ENCODE results near the gene PCP4L1.

Gene PCP4L1

DNA sequence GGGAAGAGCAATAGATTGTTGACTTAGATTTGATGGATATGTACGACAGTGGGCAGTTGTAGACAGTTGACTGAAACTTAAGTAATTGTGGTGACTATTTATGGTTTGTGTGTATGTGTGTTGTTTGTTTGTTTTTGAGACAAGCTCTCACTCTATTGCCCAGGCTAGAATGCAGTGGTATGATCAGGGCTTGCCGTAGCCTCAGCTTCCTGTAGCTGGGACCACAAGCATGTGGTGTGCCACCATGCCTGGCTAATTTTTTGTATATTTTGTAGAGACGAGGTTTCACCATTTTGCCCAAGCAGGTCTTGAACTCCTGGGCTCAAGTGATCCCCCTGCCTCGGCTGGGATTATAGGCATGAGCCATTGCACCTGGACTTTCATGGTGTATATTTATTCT is 65.5 kb downstream of the PCP4L1 start:
- H3K9me3 ChIP-seq (ENCODE audit: control insufficient read depth, low read length), result no peaks in the 10 kb centered on the region
- H3K27me3 ChIP-seq (ENCODE audit: control insufficient read depth, insufficient read depth, low read length), result no peaks in the 10 kb centered on the region
- no peak overlapping the region for H3K4me2 ChIP-seq (ENCODE audit: low read length)
- H3K9ac ChIP-seq, result no peak overlapping the region
- H3K4me1 ChIP-seq, result no peaks in the 10 kb centered on the region
- TF ChIP-seq, protein P1, sequence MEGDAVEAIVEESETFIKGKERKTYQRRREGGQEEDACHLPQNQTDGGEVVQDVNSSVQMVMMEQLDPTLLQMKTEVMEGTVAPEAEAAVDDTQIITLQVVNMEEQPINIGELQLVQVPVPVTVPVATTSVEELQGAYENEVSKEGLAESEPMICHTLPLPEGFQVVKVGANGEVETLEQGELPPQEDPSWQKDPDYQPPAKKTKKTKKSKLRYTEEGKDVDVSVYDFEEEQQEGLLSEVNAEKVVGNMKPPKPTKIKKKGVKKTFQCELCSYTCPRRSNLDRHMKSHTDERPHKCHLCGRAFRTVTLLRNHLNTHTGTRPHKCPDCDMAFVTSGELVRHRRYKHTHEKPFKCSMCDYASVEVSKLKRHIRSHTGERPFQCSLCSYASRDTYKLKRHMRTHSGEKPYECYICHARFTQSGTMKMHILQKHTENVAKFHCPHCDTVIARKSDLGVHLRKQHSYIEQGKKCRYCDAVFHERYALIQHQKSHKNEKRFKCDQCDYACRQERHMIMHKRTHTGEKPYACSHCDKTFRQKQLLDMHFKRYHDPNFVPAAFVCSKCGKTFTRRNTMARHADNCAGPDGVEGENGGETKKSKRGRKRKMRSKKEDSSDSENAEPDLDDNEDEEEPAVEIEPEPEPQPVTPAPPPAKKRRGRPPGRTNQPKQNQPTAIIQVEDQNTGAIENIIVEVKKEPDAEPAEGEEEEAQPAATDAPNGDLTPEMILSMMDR (IDR thresholded peaks at IDR 0.05), result no peak
- H3K79me2 ChIP-seq, result no peaks in the 10 kb centered on the region
- no peak overlapping the region for H3K27ac ChIP-seq
- H3K4me3 ChIP-seq (ENCODE audit: low read depth, low read length), result no peak overlapping the region
- H2AFZ ChIP-seq, result no peak overlapping the region
- H3K36me3 ChIP-seq (ENCODE audit: control insufficient read depth, insufficient read depth, low read length), result no peaks in the 10 kb centered on the region

DNA sequence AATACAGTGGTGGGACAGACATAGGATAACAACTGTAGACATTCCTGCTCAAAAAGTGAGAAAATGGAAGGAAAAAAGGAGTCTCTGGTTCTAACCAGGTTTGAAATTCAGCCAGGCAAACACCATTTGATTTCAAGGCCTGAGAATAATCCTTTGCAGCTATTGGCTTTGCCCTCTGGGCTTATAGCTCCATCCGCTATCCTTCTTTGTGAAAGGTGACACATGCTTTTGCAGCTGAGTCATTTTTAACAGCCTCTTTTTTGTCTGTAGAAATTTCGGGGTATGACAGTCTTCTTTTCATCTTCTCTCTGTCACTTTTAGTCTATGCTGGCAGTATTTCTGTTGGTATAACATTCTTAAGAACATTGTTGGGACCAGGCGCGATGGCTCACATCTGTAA is 71.8 kb downstream of the PCP4L1 start:
- H3K79me2 ChIP-seq, result no peaks in the 10 kb centered on the region
- no peaks in the 10 kb centered on the region for H3K36me3 ChIP-seq (ENCODE audit: control insufficient read depth, insufficient read depth, low read length)
- no peak overlapping the region for H3K27ac ChIP-seq
- H3K4me1 ChIP-seq, result no peaks in the 10 kb centered on the region
- no peak overlapping the region for H3K4me3 ChIP-seq (ENCODE audit: low read depth, low read length)
- no peaks in the 10 kb centered on the region for H3K27me3 ChIP-seq (ENCODE audit: control insufficient read depth, insufficient read depth, low read length)
- H3K9ac ChIP-seq, result no peak overlapping the region
- TF ChIP-seq, protein P1 (IDR thresholded peaks at IDR 0.05), result no peak
- no peaks in the 10 kb centered on the region for H3K9me3 ChIP-seq (ENCODE audit: control insufficient read depth, low read length)
- no peak overlapping the region for H3K4me2 ChIP-seq (ENCODE audit: low read length)
- H2AFZ ChIP-seq, result no peak overlapping the region

DNA sequence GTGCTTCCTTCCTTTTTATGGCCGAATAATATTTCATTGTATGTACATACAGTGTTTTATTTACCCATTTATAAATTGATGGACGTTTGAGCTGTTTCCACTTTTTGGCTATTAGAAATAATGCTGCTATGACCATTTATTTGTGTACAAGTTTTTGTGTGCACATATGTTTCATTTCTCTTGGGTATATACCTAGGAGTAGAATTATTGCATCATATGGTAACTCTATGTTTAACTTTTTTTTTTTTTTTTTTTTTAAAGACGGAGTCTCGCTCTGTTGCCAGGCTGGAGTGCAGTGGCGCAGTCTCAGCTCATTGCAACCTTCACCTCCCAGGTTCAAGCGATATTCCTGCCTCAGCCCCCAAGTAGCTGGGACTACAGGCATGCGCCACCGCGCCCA is 74.6 kb downstream of the PCP4L1 start:
- Histone ChIP-seq H3K4me3 (ENCODE audit: low read depth, low read length) (no peak overlapping the region), H3K27me3 (ENCODE audit: control insufficient read depth, insufficient read depth, low read length) (no peaks in the 10 kb centered on the region), H3K4me1 (no peaks in the 10 kb centered on the region), H2AFZ (no peak overlapping the region), H3K27ac (no peak overlapping the region), H3K9ac (no peak overlapping the region), H3K4me2 (ENCODE audit: low read length) (no peak overlapping the region), H3K9me3 (ENCODE audit: control insufficient read depth, low read length) (no peaks in the 10 kb centered on the region), H3K36me3 (ENCODE audit: control insufficient read depth, insufficient read depth, low read length) (no peaks in the 10 kb centered on the region), H3K79me2 (no peaks in the 10 kb centered on the region)
- TF ChIP-seq, protein P1 (IDR thresholded peaks at IDR 0.05), result no peak
